SU-DHL-6 (cell line): Measurements from ENCODE around the gene RAB6B.

ENCODE experiments used
- EZH2phosphoT487 ChIP-seq: fragments of 200-600 bp; sonication (generic), shearing (Covaris generic); conservative IDR thresholded peaks from 2 replicates; pipeline ENCODE4 v1.6.1; 2018; ENCODE audit warnings: mild to moderate bottlenecking, antibody characterized with exemption, low read length, moderate library complexity, mixed read lengths
- TF ChIP-seq, protein P1 (sequence below): fragments of 200-600 bp; sonication (generic); IDR thresholded peaks from one replicate; pipeline ENCODE4 v1.5.1; 2017; ENCODE audit warnings: antibody characterized with exemption, mild to moderate bottlenecking, low read length, moderate library complexity; ENCODE audit not compliant: insufficient read depth, poor library complexity, severe bottlenecking

DNA sequence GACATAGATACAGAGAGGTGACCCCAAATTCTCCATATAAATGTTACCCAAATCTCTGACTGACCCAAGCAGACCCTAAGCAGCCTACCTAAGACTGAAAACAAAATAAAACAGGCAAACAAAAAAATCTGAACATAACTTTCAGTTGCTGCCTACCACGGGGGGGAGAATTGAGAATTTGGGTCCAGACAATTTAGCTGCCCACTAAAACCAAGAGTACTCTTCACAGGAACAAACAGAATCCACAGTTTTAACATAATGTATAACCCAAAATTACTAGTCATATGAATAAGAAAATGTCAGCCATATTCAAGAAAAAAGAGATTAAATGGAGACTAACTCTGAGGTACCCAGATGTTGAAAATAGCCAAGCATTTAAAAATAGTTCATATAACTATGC is 45.6 kb downstream of the RAB6B start:
- TF ChIP-seq, protein P1, sequence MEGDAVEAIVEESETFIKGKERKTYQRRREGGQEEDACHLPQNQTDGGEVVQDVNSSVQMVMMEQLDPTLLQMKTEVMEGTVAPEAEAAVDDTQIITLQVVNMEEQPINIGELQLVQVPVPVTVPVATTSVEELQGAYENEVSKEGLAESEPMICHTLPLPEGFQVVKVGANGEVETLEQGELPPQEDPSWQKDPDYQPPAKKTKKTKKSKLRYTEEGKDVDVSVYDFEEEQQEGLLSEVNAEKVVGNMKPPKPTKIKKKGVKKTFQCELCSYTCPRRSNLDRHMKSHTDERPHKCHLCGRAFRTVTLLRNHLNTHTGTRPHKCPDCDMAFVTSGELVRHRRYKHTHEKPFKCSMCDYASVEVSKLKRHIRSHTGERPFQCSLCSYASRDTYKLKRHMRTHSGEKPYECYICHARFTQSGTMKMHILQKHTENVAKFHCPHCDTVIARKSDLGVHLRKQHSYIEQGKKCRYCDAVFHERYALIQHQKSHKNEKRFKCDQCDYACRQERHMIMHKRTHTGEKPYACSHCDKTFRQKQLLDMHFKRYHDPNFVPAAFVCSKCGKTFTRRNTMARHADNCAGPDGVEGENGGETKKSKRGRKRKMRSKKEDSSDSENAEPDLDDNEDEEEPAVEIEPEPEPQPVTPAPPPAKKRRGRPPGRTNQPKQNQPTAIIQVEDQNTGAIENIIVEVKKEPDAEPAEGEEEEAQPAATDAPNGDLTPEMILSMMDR: no peak
- no peak for TF ChIP-seq EZH2phosphoT487
